Stimulated activated CD4-positive, alpha-beta T cell treated with anti-CD3 and anti-CD28 coated beads, TNF-alpha, amount 100 ng/mL, for 24 hours (primary cell): ENCODE data around the gene CNNM3.

Source experiments
- DNase-seq, 3 experiments: peaks; one replicate each; pipeline ENCODE4 v3.0.0-alpha.2; 2020; ENCODE audit warnings: low read depth in 3 of 3

CNNM3 gene

DNA sequence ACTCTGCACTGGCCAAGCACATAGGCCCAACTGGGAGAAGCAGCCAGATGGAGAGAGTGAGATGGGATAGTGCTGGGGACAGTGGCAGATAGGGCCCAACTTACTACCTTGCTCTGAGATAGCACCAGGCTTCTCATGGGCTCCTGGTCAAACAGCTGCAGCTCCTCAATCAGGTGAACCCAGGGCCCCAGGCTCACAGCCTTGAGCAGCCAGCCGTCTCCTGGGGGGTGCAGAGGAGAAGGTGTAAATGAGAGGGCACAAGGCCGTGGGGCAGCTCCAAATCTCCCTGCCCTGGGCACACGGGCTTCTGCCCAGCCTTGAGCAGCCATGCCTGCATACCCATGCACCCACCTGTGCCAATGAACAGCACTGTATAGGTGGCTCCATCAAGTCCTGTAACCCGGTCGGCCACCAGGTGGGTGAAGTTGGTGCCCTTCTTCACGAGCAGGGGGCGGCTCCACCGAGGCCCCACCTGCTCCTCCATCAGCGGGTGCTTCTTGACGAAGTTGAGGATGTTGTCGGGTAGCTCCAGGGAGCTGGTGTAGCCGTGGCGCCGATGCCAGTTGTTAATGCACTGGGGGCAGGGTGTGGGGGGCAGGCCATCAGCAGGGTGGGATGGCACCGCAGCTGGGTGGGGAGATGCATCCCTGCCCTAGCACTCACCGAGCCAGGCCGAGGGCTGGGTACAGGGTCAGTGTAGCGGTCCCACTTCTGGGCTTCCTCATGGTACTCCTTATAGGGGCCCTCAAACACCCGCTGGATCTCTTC, 47.7 kb downstream of the CNNM3 start:
- DNase-seq, result no peak

GRCh38 chr2:96864343-96865091, 48.4 kb downstream of the CNNM3 start:
- no peak for DNase-seq

GRCh38 chr2:96865654-96866053, 49.6 kb downstream of the CNNM3 start:
- no peak for DNase-seq

DNA sequence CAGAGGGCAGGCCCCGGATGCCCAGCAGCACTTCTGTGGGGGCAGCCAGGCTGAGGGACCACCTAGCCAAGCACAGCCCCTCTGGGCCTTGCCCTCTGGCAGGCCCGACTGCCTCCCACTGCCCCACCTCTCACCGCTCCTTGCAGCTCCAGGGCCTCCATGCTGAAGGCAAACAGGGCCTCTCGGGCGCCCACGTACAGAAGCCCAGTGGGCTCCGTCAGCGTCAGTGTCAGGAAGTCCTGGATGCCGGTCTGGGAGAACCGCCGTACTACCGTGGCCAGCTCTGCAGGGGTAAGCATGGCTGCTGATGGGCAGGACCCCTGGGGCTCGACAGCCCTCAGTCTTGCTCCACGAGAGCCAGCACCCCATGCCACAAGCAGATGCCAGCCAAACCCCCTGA, 50.1 kb downstream of the CNNM3 start:
- DNase-seq, result no peak

DNA sequence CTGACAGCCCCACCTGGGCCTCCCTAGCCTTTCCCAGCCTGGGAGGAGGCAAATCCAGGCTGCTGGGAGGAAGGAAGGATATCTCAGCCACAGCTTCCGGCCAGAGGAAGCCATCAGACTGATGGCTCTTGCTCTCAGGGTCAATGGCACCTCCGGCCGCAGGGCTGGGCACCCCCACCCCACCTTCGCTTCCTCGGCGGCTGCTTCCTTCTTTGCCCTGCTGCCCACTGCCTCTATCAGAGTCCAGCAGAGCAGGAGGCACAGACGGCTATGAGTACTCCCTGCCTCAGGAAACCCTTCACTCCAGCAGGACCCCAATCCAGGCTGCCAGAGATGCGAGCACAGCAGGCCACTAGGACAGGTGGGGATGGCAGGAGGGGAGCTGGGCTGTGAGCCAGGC, 50.5 kb downstream of the CNNM3 start:
- DNase-seq, result no peak

GRCh38 chr2:96866986-96867755, 51.1 kb downstream of the CNNM3 start:
- DNase-seq, result no peak

- no peak for DNase-seq
These were observed 51.9 kb downstream of the CNNM3 start for GRCh38 chr2:96867756-96868554.

DNA sequence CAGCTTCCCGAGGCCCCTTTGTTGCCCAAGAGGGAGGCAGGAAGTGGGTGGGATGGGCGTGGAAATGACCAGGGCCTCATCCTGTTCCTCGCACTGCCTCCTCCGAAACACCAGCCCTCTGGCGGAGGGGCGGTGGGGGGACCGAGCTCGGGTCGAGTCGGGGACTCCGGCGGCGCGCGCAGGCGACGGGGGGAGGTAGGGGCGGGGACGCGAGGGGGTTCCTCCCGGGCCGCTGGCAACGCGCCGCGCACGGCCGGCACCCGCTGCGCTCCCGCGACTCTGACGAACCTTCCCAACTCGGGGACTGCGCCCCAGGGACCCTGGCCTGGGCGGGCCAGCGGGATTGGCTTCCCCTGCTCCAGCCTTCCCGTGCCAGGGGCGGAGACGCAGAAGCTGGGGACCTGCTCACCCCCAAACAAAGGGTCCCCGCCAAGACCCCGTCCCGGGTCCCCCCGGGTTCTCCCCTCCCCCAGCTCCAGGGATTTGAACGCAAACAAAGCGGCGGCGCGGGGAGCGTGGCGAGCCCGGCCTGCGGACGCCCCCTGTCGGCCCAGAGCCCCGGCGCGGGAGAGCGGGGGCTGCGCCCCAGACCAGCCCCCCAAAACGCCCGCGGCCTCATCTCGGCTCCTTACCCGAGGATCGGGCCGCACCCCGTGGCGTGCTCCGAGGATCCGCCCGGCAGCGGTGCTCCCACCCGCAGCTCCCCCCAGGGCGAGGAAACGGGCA, 52.6 kb downstream of the CNNM3 start:
- peak in 1 of 3 experiments; percentile 71 for DNase-seq

DNA sequence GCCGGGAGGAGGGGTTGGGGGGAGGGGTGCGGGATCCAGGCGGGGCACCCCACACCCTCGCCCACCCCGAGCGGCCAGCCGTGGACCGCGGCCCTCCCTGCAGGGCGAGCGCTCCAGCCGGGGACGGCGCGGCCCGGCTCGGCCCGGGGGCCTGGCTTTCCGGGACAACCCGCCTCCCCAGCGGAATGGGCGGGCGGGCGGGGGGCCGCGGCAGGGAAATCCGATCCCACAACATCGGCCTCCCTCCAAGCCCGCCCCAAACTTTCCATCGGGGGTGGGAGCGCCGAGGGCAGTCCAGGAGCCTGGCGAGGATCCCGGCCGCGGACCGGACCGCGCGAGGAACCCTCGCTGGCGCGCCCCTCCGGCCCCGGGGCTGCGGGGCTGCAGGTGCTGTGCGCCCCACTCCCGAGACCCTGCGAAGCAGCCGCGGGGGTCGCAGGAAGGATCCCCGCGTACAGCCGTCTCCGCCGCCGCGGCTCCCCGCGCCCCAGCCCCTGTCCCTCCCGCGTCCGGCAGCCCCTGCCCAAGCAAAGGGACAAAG, 53.3 kb downstream of the CNNM3 start:
- no peak for DNase-seq

DNA sequence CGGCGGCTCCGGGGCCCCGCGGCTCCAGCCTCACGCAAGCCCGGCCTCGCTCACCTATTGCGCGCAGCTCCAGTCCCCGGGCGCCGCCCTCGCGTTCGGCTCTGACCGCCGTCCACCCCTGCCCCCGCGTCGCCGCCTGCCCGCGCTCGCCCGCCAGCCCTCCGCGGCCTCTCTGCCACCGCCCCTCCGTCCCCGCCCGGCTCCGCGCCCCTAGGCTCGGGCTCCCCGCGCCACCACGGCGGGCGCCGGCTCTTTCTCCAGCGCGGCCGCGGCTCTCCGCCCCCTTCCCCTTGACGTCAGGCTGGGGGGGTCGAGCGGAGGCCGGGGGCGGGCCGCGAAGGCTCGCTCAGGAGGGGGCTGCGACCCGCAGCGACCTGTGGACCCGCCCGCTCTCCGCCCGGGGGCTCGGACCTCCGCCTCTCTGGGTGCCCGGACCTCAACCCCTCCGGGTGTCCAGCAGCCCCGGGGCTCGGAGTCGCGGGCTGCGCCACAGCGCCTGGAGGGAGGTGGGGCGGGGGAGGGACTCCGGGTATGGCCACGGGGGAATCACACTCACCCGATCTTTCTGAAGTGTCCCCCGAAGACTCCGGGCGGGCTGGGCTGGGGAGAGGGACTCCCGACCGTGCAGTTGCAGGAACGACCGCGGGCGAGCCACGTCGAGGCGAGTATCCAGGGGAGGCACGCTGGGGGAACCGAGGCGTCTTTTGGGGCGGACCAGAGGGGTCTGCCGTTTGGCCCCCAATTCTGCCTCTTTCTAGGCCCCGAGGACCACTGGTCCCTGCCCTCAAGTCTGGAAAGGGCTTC, 54.0 kb downstream of the CNNM3 start, which contains the start of gene SEMA4C:
SEMA4C (minus strand) TSS at position 259 of the 804 bp plus-strand sequence. CDS start 2,194 bp downstream, outside the sequence.
- peak in 1 of 3 experiments; percentile 40 for DNase-seq

- DNase-seq, result peak in 1 of 3 experiments; percentile 55
These were observed 54.7 kb downstream of the CNNM3 start for GRCh38 chr2:96870626-96871255.

DNA sequence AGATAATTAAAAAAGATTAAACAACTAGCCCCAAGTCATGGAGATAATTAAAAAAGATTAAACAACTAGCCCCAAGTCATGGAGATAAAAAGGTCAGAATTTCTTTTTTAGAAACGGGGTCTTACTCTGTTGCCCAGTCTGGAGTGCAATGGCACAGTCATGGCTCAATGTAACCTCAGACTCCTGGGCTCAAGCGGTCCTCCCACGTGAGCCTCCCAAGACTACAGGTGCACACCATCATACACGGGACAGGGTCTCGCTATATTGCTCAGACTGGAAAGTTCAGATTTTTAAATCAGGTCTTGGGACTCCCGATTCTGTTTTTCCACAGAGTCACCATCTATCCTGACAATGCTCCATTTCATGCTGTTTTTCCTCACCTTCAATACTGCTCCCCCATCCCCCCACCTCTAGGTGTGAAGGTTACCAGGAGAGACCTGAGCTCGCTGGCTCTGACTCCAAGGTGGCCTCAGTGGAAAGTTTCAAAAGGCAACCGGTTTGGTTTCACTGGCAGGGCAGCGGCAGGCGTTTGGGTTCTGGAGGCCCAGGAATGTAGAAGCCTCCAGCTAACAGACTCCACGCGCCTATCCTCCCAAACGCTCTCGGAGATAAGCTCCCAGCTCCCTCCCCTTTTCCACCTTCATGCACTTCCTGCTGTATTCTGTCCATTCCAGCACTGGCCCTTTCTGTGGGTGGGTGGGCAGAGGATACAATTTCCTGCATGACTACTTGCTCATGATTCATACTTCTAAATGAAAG, 56.7 kb downstream of the CNNM3 start:
- no peak for DNase-seq

DNA sequence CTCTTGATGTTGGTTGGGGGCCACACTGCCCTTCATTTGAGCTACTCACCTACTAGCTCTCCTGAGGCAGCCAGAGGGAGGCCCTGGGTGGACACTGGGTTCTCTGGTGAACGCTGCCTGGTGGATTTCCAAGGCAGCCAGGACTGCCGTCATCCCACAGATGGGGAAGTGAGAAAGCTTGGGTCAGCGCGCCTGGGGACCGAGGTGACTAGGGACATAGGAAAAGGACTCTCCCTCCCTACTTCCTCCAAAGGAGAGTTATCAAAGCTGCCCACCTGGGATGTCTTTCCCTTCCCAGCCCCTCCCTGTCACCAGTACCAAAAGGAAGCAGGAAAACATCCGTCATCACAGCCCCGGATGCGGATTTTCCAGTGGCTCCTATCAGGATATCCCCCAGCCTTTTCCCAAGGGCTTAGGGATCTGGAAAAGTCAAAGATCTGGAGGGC, 57.6 kb downstream of the CNNM3 start:
- DNase-seq, result no peak

DNA sequence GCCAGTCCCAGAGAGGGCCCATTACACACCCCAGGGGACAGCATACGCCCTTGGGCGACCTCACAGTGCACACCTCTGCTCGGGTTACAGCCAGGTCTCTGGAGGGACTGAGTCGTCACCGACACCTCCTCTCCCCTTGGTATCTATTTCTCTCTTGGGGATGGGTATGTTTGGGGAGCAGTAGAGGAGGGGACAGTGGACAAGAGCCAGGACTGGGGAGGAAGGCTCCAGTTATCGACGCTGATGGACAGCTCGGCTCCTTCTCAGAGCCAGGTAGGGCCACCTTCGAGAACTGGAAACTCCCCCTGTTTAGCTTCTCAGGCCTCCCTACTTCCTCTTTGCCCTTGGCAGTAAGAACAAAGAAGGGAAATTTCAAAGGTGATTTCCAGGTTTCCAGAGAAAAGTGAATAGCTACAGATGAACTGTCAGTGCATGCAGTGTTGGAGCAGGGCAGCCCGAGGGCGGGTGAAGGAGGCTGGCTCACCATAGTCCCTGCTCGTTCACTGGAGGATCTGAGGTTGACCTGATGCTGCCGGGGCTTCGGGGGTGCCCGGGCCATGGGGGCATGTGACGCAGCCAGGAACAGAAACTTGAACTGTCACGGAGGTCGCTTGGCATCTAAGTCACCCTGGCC, 58.2 kb downstream of the CNNM3 start:
- no peak for DNase-seq

DNA sequence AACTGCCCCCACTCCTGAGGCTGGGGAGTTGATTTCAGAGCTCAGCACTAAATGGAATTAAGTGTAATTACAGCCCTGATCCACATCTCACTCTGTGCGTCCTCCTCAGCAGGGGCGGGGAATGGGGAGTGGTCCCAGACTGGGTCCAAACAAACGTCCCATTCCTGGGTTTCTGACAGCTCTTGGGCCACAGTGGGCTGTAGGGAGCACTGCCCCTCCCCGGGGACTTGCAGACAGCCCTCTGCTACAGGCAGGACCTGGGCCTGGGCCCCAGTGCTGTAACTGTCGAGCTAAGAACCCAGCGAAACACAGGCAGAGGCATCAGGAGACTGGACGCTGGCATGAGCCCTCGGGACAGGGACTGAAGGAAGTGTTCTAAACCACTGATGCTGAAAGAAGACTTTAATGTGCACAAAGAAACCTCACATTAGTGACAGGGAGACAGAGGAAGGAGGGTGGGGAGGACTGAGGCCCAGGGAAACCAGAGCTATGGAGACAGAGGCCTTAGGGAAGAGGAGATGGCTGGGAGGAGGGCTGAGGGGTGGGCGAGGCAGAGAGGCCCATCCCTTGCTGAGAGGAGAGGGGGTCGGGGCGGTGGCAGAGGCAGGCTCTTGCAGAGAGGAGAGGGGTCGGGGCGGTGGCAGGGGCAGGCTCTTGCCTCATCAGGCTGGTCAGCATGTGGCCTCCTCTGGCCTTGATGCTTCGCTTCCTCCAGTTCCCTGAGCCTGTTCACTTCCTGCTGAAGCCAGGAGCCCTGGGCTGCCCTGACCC, 59.6 kb downstream of the CNNM3 start:
- no peak for DNase-seq

- no peak for DNase-seq
These were observed 60.4 kb downstream of the CNNM3 start for GRCh38 chr2:96876269-96877041.
